ENCODE measurements around the gene ARID3B.
"Not testable (repeated sequence)": the region's sequence is repeated elsewhere in the genome, so short reads cannot be mapped to it uniquely, and the experiment has no call there.

ARID3B gene

DNA sequence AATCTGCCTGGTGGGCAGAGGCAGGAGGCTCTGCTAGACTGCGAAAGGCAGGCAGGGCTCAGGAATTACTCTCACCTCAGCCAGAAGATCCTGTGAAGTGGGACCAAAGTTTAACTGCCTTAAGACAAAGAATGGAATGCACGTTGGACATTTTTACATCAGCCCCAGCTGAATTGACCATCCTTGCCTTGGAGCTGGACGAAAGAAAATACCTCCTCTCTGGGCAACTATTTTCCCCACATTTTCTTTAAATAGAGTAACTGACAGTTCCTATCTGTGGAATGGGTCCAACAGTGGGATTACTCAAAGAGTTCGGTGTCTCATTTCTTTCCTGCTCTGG is 28.7 kb downstream of the ARID3B start:
- DNase-seq = no peak

DNA sequence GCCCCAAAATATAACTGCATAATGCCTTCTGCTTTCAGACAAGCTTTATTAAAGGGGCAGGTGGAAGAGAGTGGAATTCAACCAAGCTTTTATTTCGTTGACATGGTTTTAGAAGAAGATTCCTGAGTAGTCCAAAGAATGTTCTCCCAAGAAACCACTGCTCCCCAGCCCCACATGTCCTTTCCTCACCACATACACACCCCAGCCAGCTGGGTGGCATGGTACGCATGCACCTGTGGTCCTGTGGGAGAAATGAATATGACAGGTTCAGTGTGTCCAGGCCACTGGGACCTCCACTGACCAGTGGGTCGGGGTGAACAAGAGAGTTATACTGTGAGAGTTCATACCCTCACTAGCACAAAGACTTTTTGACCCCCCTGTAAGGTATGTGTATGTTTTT is 30.2 kb downstream of the ARID3B start:
- no peak for DNase-seq

GRCh38 chr15:74573987-74574386 is 33.0 kb downstream of the ARID3B start:
- DNase-seq = no peak

- no peak for DNase-seq
Observed at GRCh38 chr15:74578496-74578994, 37.5 kb downstream of the ARID3B start.

DNA sequence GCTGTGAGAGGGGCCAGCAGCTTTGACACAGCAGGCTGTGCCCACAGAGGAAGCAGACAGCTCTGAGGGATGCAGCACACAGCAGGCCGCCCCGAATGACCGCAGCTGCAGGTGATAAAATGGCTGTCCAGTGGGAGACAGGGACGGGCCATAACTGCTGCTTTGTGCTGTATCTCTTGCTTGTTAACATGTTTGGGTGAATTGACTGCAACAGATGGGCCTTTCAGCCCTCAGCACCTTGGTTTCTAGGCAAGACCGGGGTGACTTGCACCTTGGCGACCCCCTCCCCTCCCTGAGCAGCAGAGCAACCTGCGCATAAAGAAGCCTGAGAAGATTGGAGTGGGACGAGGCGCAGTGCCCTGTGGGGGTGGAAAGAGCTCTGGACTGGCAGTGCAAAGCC is 38.0 kb downstream of the ARID3B start:
- no peak for DNase-seq

DNA sequence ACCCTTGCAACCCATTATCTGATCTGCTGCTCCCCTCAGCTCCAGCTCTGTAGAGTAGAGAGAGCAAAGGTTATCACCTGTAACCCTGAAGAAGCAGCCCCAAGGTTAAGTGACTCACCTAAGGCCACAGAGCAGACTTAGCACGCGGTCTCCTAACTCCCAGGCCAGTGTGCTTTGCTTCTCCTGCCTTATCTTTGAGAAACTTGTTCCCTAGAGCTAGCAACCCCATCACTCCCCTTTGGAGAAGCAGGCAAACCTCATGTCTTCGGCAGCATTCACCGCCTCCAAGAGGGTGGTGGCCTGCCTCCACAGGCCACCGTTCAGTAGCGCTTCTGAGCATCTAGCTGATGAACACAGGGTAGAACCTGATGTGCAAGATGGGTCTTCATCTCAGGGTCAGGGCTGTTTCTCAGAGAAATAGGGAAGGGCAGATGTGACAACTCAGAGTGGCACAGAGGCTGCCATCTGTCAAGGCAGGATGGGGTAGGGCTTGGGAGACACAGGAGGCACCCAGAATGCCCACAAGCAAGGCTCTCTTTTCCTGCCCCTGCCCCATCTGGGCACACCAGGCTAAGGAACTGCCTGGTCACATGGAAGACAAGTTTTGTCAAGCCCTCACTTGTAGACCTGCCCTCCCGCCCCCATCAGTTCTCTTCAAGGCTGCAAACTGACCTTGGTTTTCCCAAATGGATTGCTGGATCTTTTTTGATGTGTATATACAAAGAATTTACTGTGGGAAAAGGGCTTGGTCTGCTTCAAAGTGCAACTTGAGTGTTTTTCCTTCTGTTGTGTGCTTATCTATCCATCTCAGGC is 39.7 kb downstream of the ARID3B start:
- DNase-seq = no peak

- DNase-seq = no peak
Observed at GRCh38 chr15:74584204-74584603, 43.2 kb downstream of the ARID3B start.

- DNase-seq = no peak
Observed at GRCh38 chr15:74584779-74585178, 43.8 kb downstream of the ARID3B start.

- DNase-seq = no peak
Observed at GRCh38 chr15:74585191-74585590, 44.2 kb downstream of the ARID3B start.

DNA sequence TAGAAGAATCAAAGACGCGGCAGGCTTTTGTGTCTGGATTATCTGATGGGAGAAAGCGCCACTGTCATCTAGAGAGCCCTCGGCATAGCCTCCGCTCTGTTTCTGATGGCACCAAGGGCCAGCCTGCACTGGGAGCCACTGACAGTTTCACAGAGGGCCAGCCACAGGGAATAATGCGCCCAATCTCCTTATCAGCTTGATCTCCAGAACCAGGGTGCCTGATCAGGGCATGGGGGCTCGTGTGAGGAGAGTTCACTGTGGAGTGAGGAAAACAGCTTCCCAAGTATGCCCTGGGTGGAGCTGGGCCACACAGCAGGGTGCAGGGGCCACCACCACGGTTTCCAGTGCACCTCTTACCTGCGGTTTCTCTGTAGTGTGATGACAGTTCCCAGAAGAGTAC is 44.8 kb downstream of the ARID3B start:
- DNase-seq = no peak

GRCh38 chr15:74589826-74590225 is 48.8 kb downstream of the ARID3B start:
- DNase-seq = no peak

- DNase-seq = no peak
Observed at GRCh38 chr15:74592222-74592621, 51.2 kb downstream of the ARID3B start.

- DNase-seq = no peak
Observed at GRCh38 chr15:74593122-74593521, 52.1 kb downstream of the ARID3B start.

GRCh38 chr15:74594455-74594854 is 53.4 kb downstream of the ARID3B start:
- no peak for DNase-seq

DNA sequence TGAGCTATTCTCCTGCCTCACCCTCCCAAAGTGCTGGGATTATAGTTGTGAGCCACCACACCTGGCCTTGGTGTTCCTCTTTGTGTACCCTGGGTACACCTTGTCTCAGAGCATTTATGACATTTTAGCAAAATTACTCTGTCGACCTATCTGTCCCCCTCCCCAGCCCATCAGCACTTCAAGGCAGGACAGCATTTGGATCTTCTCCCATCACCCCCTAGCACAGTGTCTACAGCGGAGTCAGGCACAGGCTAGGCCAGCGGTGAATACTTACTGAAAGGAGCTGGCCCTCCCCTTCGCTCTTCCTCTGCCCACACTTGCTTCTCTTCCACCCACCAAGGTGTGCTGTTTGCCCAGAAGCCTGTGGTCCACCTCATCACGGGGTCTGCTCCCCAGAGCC is 54.3 kb downstream of the ARID3B start:
- DNase-seq = no peak

DNA sequence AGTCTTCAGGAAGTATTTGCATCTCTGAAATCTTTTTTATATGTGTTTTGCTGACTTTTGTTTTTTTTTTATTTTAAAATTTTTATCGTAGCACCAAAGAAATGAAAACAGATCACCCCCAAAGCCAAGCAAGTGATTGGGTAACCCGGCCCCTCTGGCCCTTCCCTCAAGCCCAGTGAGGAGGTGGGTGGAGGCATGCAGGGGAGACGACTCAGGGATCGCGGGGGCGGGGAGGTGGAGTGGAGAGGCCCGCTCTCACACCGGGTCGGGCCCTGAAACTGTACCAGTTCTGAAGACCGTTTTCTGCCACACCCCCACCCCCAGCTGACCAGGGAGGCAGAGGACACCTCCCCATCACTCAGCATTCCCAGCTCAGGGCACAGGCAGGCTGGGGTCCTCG is 55.7 kb downstream of the ARID3B start:
- not testable (repeated sequence) for DNase-seq

DNA sequence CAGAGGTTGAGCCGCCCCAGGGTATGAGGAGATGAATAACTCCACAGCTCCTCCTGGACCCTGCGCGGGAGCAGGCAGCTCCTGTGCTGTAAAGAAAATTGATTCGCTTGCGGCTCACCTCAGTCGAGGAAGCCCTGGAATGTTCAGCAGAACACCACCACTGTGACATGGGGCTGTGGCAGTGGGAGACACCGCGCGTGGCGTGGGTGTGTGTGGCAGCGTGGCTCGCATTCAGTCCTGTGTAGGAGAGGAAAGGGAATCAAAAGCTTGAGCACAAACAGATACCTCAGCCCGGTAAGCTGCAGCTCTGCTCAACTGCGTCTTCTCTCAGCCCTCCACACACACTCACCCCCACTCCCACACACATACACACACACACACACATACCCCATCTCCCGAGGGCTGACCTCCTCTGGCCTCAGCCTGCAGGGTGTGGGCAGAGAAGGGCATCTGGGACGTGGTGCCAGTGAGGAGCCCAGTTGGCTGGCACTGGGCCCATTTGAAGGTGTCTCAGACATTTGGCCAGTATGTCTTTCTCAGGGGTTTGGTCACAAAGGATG is 56.2 kb downstream of the ARID3B start:
- not testable (repeated sequence) for DNase-seq

- DNase-seq = peak; percentile 83
Observed at GRCh38 chr15:74598126-74598842, 57.3 kb downstream of the ARID3B start.

GRCh38 chr15:74599156-74599555 is 58.1 kb downstream of the ARID3B start:
- no peak for DNase-seq

DNA sequence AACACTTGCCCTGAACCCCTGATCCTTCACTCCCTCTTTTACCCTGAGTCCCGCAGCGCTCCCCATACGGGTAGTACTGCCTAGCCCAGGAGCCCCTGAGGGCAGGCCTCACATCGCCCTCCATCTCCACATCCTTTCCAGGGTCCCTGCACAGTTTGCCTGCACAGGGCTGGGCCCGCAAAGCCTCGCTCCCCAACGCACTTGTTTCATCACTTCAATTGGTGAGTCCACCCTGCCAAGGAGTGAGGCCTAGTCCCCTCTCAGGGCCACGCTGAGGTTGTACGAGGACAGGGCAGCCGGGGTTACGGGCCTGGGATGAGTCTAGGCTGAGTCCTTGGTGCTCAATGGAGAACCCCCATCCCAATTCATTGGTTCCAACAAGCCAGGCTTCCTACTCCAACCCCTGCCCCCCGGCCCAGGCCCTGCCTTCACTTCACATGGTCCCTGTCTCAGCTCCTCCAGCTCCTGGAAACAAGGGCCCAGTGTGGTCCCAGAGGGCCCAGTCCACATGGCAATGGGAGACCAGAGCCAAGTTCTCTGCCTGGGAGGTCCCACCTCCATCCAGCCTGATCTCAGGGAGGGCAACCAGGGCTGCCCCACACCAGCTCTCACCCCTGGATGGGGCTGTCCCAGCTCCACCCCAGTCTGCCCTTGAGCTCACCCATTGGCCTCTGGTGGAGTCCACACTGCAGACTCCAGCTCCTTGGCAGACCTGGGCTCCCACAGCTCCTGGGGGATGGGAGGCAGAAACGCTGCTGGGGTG is 62.2 kb downstream of the ARID3B start:
- DNase-seq = no peak

- no peak for DNase-seq
Observed at GRCh38 chr15:74603789-74604705, 63.0 kb downstream of the ARID3B start.

Measured in T-helper 9 cell (primary cell).